GM12878 (cell line): ENCODE measurements around the gene SLC26A1. TPM values are rescaled to one million over a fixed set of nuclear protein-coding genes. Genes with fewer than 3 reads are reported as not detected.

Experiments
- ATAC-seq: fragments of 200-7000 bp; cut with Tn5 transposase; 3 replicates; pipeline ENCODE4 v1.9.1; 2020; ENCODE audit warnings: mild to moderate bottlenecking, moderate library complexity
- BruUV-seq: library from RNA; stranded (reverse); fragments of 400-500 nt; replicated peaks from 2 replicates; lab custom pipeline; 2021; lab: Mats Ljungman, UMichigan
- CTCF ChIA-PET: fragments of 300-600 bp; sonication (Branson Sonifier 250); formaldehyde crosslinking; extraction: SDS; loops from one replicate; lab custom pipeline; 2021; ENCODE audit warnings: inconsistent platforms; lab: Yijun Ruan, JAX
- POLR2A ChIA-PET: fragments of 350-600 bp; formaldehyde crosslinking; extraction: SDS; loops from one replicate; lab custom pipeline; 2021; ENCODE audit warnings: inconsistent platforms; lab: Charles Lee
- RAD21 ChIA-PET: fragments of 300-600 bp; sonication (Branson Sonifier 250); formaldehyde crosslinking; loops from one replicate; lab custom pipeline; 2023; ENCODE audit warnings: antibody characterized with exemption; ENCODE audit not compliant: unreplicated experiment; lab: Charles Lee
- SMC1A ChIA-PET: fragments of 300-600 bp; sonication (Branson Sonifier 250); formaldehyde crosslinking; loops from one replicate; lab custom pipeline; 2023; ENCODE audit not compliant: unreplicated experiment, uncharacterized antibody; lab: Charles Lee
- DNase-seq: peaks from one replicate; pipeline ENCODE4 v3.0.0-alpha.2; 2011; ENCODE audit warnings: low read depth, low spot score
- FAIRE-seq: peaks from 3 replicates; lab custom pipeline; 2011; peaks lifted over from hg19 to GRCh38; lab: Jason Lieb, UNC
- H2AFZ ChIP-seq: 2 replicates; pipeline ENCODE4 v1.6.0; 2011; ENCODE audit warnings: low read depth, low read length, control low read depth; ENCODE audit not compliant: control insufficient read depth
- H3K27ac ChIP-seq: 2 replicates; pipeline ENCODE4 v1.5.1; 2011; ENCODE audit warnings: control low read depth; ENCODE audit not compliant: control insufficient read depth, insufficient read depth
- H3K27me3 ChIP-seq, 2 experiments: replicated peaks in 1 of 2; 2 replicates each; pipeline versions ENCODE4 v1.6.0 to v1.6.1; 2011; ENCODE audit warnings: low read length in 1 of 2; ENCODE audit not compliant: control insufficient read depth in 2 of 2, insufficient read depth in 2 of 2
- H3K36me3 ChIP-seq, 2 experiments: 2 replicates each; pipeline ENCODE4 v1.5.1; 2011; ENCODE audit warnings: low read length in 1 of 2; ENCODE audit not compliant: control insufficient read depth in 2 of 2, insufficient read depth in 2 of 2
- H3K4me1 ChIP-seq: 2 replicates; pipeline ENCODE4 v1.6.1; 2011; ENCODE audit warnings: mild to moderate bottlenecking, low read length, moderate library complexity, mixed read lengths; ENCODE audit not compliant: control insufficient read depth, insufficient read depth
- H3K4me2 ChIP-seq: 2 replicates; pipeline ENCODE4 v1.6.0; 2011; ENCODE audit warnings: control low read depth; ENCODE audit not compliant: control insufficient read depth, insufficient read depth
- H3K4me3 ChIP-seq: fragments of 200-600 bp; sonication (generic); 2 replicates; pipeline ENCODE4 v1.5.1; 2016
- H3K79me2 ChIP-seq: 2 replicates; pipeline ENCODE4 v1.6.0; 2011; ENCODE audit warnings: low read length; ENCODE audit not compliant: control insufficient read depth, insufficient read depth
- H3K9ac ChIP-seq: 2 replicates; pipeline ENCODE4 v1.8.0; 2011; ENCODE audit warnings: low read length, control low read depth, mixed read lengths; ENCODE audit not compliant: control insufficient read depth, insufficient read depth
- H3K9me3 ChIP-seq: replicated peaks from 3 replicates; pipeline ENCODE4 v1.5.1; 2011; ENCODE audit warnings: mild to moderate bottlenecking, low read length; ENCODE audit not compliant: control insufficient read depth, insufficient read depth
- H4K20me1 ChIP-seq: 2 replicates; pipeline ENCODE4 v1.6.0; 2011; ENCODE audit not compliant: control insufficient read depth, insufficient read depth
- CBX5 ChIP-seq: sonication (generic); IDR thresholded peaks from 2 replicates; pipeline ENCODE4 v1.6.1; 2016; ENCODE audit warnings: low read depth, moderate library complexity, mild to moderate bottlenecking, inconsistent platforms
- CEBPB ChIP-seq, 2 experiments: fragments of 150-350 bp in 1 of 2; IDR thresholded peaks; 2 replicates each; pipeline ENCODE4 v1.6.1; 2012 to 2014; ENCODE audit warnings: low read depth in 2 of 2, low read length in 2 of 2, borderline replicate concordance in 1 of 2, inconsistent platforms in 1 of 2
- CREB1 ChIP-seq: IDR thresholded peaks from 2 replicates; pipeline ENCODE4 v1.6.1; 2012; ENCODE audit warnings: low read depth, mild to moderate bottlenecking, inconsistent platforms
- FOS ChIP-seq: IDR thresholded peaks from 3 replicates; pipeline ENCODE4 v1.6.1; 2011; ENCODE audit warnings: borderline replicate concordance; ENCODE audit not compliant: insufficient read length; ENCODE audit errors: extremely low read depth
- FOXM1 ChIP-seq: IDR thresholded peaks from 2 replicates; pipeline ENCODE4 v1.6.1; 2012; ENCODE audit warnings: low read depth, mild to moderate bottlenecking, inconsistent platforms, low read length, moderate library complexity
- IRF4 ChIP-seq: IDR thresholded peaks from 2 replicates; pipeline ENCODE4 v1.6.1; 2011; ENCODE audit warnings: low read depth, low read length
- JUNB ChIP-seq: IDR thresholded peaks from 2 replicates; pipeline ENCODE4 v1.6.1; 2016; ENCODE audit warnings: antibody characterized with exemption, mild to moderate bottlenecking
- NFYA ChIP-seq: IDR thresholded peaks from 2 replicates; pipeline ENCODE4 v1.6.1; 2011; ENCODE audit warnings: low read depth, mild to moderate bottlenecking, low read length, improper control_type of control experiment, borderline replicate concordance
- NFYB ChIP-seq: IDR thresholded peaks from 2 replicates; pipeline ENCODE4 v1.6.1; 2011; ENCODE audit warnings: low read depth, mild to moderate bottlenecking, low read length, improper control_type of control experiment, moderate library complexity; ENCODE audit not compliant: insufficient read depth
- NR2F1 ChIP-seq: fragments of 450-650 bp; conservative IDR thresholded peaks from 2 replicates; pipeline ENCODE4 v1.6.1; 2017; ENCODE audit warnings: mild to moderate bottlenecking
- PAX5 ChIP-seq: IDR thresholded peaks from 2 replicates; pipeline ENCODE4 v1.6.1; 2011; ENCODE audit warnings: low read depth, low read length, borderline replicate concordance
- PAX8 ChIP-seq: fragments of 450-650 bp; IDR thresholded peaks from 2 replicates; pipeline ENCODE4 v1.6.1; 2017; ENCODE audit warnings: mild to moderate bottlenecking, moderate library complexity
- POLR2AphosphoS5 ChIP-seq: IDR thresholded peaks from 2 replicates; pipeline ENCODE4 v1.6.1; 2011; ENCODE audit warnings: mild to moderate bottlenecking, low read length, inconsistent platforms
- POU2F2 ChIP-seq: IDR thresholded peaks from 3 replicates; pipeline ENCODE4 v1.6.1; 2011; ENCODE audit warnings: low read depth, mild to moderate bottlenecking, low read length, borderline replicate concordance
- ZNF207 ChIP-seq: fragments of 450-650 bp; IDR thresholded peaks from 2 replicates; pipeline ENCODE4 v1.6.1; 2014; ENCODE audit warnings: antibody characterized with exemption, mild to moderate bottlenecking, borderline replicate concordance
- ZNF217 ChIP-seq: fragments of 450-650 bp; IDR thresholded peaks from 2 replicates; pipeline ENCODE4 v1.6.1; 2017; ENCODE audit warnings: antibody characterized with exemption, mild to moderate bottlenecking
- ZNF24 ChIP-seq: fragments of 450-650 bp; IDR thresholded peaks from 2 replicates; pipeline ENCODE4 v1.6.1; 2017; ENCODE audit warnings: antibody characterized with exemption, mild to moderate bottlenecking
- ZNF274 ChIP-seq: IDR thresholded peaks from one replicate; pipeline ENCODE4 v1.8.0; 2011; ENCODE audit not compliant: insufficient read length, insufficient read depth
- WGBS: methylation state at CpG from one replicate; pipeline ENCODE4 v1.1.6; 2016; ENCODE audit warnings: low lambda C conversion rate; ENCODE audit not compliant: insufficient replicate concordance, insufficient coverage; ENCODE audit errors: missing lambda C conversion rate; 5-methylcytosine and 5-hydroxymethylcytosine counted together
- in situ Hi-C: fragments of 300-500 bp; cut with MboI; formaldehyde crosslinking; loops from 9 replicates; pipeline ENCODE4 v1.14.3; 2018; ENCODE audit warnings: mixed read lengths
- intact Hi-C: fragments of 100-400 bp; cut with micrococcal nuclease; formaldehyde crosslinking; loops from one replicate; pipeline ENCODE4 v1.14.2; 2022; ENCODE audit not compliant: unreplicated experiment
- polyA plus RNA-seq, 11 experiments: library from polyadenylated mRNA; depleted of rRNA in 4 of 11; unstranded in 6 of 11; stranded (reverse) in 5 of 11; fragments of >200 nt; fragmentation: Nextera tagmentation in 4 of 11; fragmentation: Illumina TruSeq in 1 of 11; extraction: Ambion mirVana in 4 of 11; extraction: Trizol in 1 of 11; gene quantifications; 1 replicate in 1 of 11; 2 replicates in 10 of 11; pipeline versions ENCODE4 v1.2.1 to v1.2.3, GENCODE V29; 2011 to 2016; ENCODE audit warnings: inconsistent platforms in 2 of 11, missing spikeins in 2 of 11, low read depth in 1 of 11
- total RNA-seq, 4 experiments: library from RNA; depleted of rRNA in 3 of 4; stranded (reverse); fragments of >200 nt in 3 of 4; fragmentation: Illumina TruSeq in 1 of 4; extraction: Trizol in 1 of 4; gene quantifications; 2 replicates each; pipeline versions ENCODE4 v1.2.1 to v1.2.3, GENCODE V29; 2013 to 2021
- TF ChIP-seq, protein P1 (sequence below): fragments of 150-350 bp; IDR thresholded peaks from 2 replicates; pipeline ENCODE4 v1.6.1; 2014; ENCODE audit warnings: mild to moderate bottlenecking, low read depth, low read length
- TF ChIP-seq, protein P2 (sequence below): fragments of 450-650 bp; IDR thresholded peaks from 2 replicates; pipeline ENCODE4 v1.6.1; 2018; ENCODE audit warnings: mild to moderate bottlenecking, low read depth, moderate library complexity; ENCODE audit not compliant: partially characterized antibody

Gene SLC26A1
- total and polyA plus RNA-seq, 10 of the 15 experiments (the other 5 are each of a cell fraction or from before 2014, with no cell fraction given) = 0.05 to 0.96 (median 0.28) TPM; not detected in 5

DNA sequence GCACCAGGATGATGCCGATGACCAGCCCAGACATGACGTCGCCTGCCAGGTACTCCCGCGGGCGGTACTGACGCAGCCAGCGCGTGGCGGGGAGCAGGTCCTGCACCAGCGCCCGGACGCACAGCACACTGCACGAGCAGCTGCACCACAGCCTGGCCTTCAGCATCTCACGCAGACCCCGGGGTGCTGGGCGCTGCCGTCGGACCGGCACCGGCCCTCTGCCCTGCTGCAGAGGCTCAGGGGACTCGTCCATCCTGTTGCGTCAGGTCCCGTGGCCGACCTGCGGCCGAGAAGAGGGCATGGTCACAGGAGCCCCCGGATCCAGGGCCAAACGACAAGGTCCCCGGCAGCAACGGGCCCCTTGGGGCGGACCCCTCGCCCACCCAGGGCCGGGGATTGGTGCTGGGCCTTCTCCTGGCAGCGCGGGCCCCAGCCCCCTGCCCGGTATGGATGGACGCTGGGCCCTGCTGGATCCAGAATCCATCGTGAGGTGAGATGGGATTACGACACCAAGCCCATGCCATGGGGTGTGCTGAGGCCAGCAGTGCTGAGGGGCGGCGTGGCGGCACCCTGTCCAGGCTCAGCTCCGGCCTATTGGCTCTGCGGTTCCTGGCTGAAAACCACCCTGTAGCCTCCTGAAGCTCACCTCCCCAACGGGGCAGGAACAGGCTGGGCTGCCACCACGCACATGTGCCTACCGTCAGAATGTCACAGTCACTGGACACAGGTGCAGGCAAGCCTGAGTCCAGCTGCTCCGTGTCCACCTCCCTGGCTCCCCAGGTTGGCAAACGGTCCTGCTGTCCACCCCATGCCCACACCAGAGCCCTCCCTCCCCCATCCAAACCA is 1.5 kb downstream of the SLC26A1 start:
- WGBS = 85% methylated on average over 48 of the region's 50 CpGs
- DNase-seq (no peak), ATAC-seq (no peak), FAIRE-seq (no peak)
- in situ Hi-C loops = no loop called here
- TF ChIP-seq POU2F2 (no peak), ZNF217 (no peak), PAX5 (no peak), CEBPB (IDR thresholded peaks at IDR 0.05; ENCODE audit: borderline replicate concordance in 1 of 2, low read depth in 2 of 2, low read length in 2 of 2) (no peak), FOS (no peak), IRF4 (no peak), ZNF274 (no peak), CBX5 (no peak), FOXM1 (no peak), ZNF207 (no peak), JUNB (no peak), NFYA (no peak), NFYB (no peak), NR2F1 (no peak), ZNF24 (no peak), CREB1 (no peak), PAX8 (no peak), POLR2AphosphoS5 (no peak)
- TF ChIP-seq, protein P1, sequence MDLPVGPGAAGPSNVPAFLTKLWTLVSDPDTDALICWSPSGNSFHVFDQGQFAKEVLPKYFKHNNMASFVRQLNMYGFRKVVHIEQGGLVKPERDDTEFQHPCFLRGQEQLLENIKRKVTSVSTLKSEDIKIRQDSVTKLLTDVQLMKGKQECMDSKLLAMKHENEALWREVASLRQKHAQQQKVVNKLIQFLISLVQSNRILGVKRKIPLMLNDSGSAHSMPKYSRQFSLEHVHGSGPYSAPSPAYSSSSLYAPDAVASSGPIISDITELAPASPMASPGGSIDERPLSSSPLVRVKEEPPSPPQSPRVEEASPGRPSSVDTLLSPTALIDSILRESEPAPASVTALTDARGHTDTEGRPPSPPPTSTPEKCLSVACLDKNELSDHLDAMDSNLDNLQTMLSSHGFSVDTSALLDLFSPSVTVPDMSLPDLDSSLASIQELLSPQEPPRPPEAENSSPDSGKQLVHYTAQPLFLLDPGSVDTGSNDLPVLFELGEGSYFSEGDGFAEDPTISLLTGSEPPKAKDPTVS = no peak
- TF ChIP-seq, protein P2, sequence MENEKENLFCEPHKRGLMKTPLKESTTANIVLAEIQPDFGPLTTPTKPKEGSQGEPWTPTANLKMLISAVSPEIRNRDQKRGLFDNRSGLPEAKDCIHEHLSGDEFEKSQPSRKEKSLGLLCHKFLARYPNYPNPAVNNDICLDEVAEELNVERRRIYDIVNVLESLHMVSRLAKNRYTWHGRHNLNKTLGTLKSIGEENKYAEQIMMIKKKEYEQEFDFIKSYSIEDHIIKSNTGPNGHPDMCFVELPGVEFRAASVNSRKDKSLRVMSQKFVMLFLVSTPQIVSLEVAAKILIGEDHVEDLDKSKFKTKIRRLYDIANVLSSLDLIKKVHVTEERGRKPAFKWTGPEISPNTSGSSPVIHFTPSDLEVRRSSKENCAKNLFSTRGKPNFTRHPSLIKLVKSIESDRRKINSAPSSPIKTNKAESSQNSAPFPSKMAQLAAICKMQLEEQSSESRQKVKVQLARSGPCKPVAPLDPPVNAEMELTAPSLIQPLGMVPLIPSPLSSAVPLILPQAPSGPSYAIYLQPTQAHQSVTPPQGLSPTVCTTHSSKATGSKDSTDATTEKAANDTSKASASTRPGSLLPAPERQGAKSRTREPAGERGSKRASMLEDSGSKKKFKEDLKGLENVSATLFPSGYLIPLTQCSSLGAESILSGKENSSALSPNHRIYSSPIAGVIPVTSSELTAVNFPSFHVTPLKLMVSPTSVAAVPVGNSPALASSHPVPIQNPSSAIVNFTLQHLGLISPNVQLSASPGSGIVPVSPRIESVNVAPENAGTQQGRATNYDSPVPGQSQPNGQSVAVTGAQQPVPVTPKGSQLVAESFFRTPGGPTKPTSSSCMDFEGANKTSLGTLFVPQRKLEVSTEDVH = no peak
- H2AFZ ChIP-seq = no peak overlapping the region
- H3K9me3 ChIP-seq = no peaks in the 10 kb centered on the region; the same call in 2 of the 3 replicates
- H3K9ac ChIP-seq = no peak overlapping the region
- no TSS peak for BruUV-seq
- H3K4me1 ChIP-seq = no peaks in the 10 kb centered on the region
- RAD21 ChIA-PET = no interaction called here
- no peak overlapping the region for H3K27ac ChIP-seq
- no peaks in the 10 kb centered on the region for H3K27me3 ChIP-seq
- POLR2A ChIA-PET = no interaction called here
- CTCF ChIA-PET = no interaction called here
- no peak overlapping the region for H3K4me2 ChIP-seq
- no peaks in the 10 kb centered on the region for H3K36me3 ChIP-seq
- H4K20me1 ChIP-seq = no peaks in the 10 kb centered on the region
- intact Hi-C loops = no loop called here
- H3K4me3 ChIP-seq = no peak overlapping the region
- SMC1A ChIA-PET = no interaction called here
- no peaks in the 10 kb centered on the region for H3K79me2 ChIP-seq
